ENCODE results near the gene NPIPA3.
"Not testable (repeated sequence)": the region's sequence is repeated elsewhere in the genome, so short reads cannot be mapped to it uniquely, and the experiment has no call there.

Gene NPIPA3

GRCh38 chr16:14742273-14743128 is 39.3 kb downstream of the NPIPA3 start, which contains the start of gene NPIPA2:
Gene NPIPA2, plus strand, starts transcription at chr16:14742533. Its CDS starts 5,533 bp downstream, at chr16:14748066.
- DNase-seq, result not testable (repeated sequence)

- not testable (repeated sequence) for DNase-seq
Observed at GRCh38 chr16:14773654-14774053, 70.4 kb downstream of the NPIPA3 start.

GRCh38 chr16:14775624-14776023 is 72.4 kb downstream of the NPIPA3 start:
- DNase-seq, result not testable (repeated sequence)
